ENCODE results near the gene APLP1.
"Not testable (repeated sequence)": the region's sequence is repeated elsewhere in the genome, so short reads cannot be mapped to it uniquely, and the experiment has no call there.

APLP1 gene

GRCh38 chr19:35904311-35905068 is 36.1 kb downstream of the APLP1 start:
- no peak for DNase-seq (ENCODE audit: low read depth)

DNA sequence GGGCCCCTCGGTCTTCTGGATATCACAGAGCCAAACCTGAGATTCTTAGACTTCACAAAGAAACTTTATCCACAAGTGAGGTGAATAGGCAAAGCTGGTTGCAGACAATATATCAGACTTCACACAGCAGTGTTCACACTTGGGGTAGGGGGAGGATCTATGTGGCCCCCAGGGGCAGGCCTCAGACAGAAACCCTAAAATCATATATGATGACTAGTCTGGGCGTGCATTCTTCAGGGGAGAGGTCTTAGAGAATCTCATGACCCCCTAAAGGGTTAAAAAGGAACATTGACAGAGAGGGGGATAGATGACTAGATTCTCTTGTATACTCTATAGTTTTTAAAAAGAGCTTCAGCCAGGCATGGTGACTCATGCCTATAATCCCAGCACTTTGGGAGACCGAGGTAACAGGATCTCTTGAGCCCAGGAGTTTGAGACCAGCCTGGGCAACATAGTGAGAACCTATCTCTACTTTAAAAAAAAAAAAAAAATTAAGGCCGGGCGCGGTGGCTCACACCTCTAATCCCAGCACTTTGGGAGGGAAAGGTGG is 36.9 kb downstream of the APLP1 start:
- DNase-seq (ENCODE audit: low read depth): no peak

GRCh38 chr19:35907377-35907745 is 39.0 kb downstream of the APLP1 start:
- no peak for DNase-seq (ENCODE audit: low read depth)

DNA sequence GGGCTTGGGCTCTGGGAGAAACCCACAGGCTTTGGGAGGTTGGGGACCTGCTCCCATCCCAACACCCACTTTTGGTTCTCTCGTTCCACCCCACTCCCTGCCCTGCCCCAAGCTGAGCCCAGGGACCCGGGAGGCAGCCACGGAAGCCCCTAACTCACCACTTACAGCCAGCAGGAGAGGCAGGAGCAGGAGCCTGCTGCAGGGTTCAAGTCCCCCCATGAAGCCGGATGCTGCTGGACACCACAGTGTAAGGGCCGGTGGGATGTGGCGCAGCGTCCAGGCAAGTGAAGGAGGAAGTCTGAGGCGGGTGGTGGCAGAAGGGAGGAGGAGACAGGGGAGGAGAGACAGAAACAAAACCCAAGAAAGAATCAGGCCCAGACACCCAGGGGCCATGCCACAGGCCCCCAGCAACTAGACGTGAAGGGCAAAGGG is 39.7 kb downstream of the APLP1 start, which contains the start of gene TYROBP:
TYROBP (minus strand) TSS at position 286 of the 432 bp plus-strand sequence; CDS start at position 219, 67 bp downstream.
- no peak for DNase-seq (ENCODE audit: low read depth)

- no peak for DNase-seq (ENCODE audit: low read depth)
These were observed 40.8 kb downstream of the APLP1 start for GRCh38 chr19:35908973-35909683.

- no peak for DNase-seq (ENCODE audit: low read depth)
These were observed 41.3 kb downstream of the APLP1 start for GRCh38 chr19:35909684-35910035.

GRCh38 chr19:35910355-35910754 is 42.0 kb downstream of the APLP1 start:
- DNase-seq (ENCODE audit: low read depth): not testable (repeated sequence)

GRCh38 chr19:35911173-35911572 is 42.8 kb downstream of the APLP1 start:
- DNase-seq (ENCODE audit: low read depth): no peak

- no peak for DNase-seq (ENCODE audit: low read depth)
These were observed 43.4 kb downstream of the APLP1 start for GRCh38 chr19:35911790-35912189.

GRCh38 chr19:35913589-35913988 is 45.2 kb downstream of the APLP1 start:
- no peak for DNase-seq (ENCODE audit: low read depth)

DNA sequence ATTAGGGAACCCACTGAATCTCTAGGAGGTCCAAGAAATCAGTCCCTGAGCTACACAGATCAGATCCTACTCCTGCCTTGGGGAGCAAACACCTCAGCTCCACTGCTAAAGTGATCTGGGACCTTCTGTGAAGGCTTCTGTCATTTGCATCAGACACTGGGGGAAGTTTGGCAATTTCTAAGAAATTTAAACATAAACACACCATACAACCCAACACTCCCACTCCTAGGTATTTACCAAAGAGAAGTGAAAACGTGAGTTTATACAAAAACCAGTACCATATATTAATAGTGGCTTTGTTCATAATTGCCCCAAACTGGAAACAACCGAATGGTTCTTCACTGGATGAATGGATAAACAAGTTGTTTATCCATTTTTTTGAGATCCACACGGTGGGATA is 47.1 kb downstream of the APLP1 start:
- no peak for DNase-seq (ENCODE audit: low read depth)

DNA sequence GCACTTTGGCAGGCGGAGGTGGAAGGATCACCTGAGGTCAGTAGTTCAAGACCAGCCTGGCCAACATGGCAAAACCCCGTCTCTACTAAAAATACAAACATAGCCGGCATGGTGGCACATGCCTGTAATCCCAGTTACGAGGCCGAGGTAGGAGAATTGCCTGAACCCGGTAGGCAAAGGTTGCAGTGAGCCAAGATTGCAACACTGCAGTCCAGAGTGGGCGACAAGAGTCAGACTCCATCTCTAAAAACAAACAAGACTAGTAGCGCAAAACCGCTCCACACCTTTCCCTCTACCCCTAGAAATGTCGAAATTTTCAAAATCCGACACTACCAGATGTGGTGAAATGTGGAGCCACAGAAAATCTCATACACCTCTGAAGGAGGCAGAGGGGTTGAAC is 50.9 kb downstream of the APLP1 start:
- no peak for DNase-seq (ENCODE audit: low read depth)

GRCh38 chr19:35921012-35921411 is 52.6 kb downstream of the APLP1 start:
- DNase-seq (ENCODE audit: low read depth): no peak

GRCh38 chr19:35925501-35925900 is 57.1 kb downstream of the APLP1 start:
- DNase-seq (ENCODE audit: low read depth): no peak

GRCh38 chr19:35928507-35928906 is 60.1 kb downstream of the APLP1 start:
- DNase-seq (ENCODE audit: low read depth): no peak
